SK-N-MC (cell line): ENCODE measurements around the gene OR6S1.

Experiments
- DNase-seq: peaks from one replicate; pipeline ENCODE4 v3.0.0-alpha.2; 2011; ENCODE audit warnings: low read depth, low spot score
- H3K27ac ChIP-seq: fragments of 200-600 bp; sonication (generic); 2 replicates; pipeline ENCODE4 v1.5.1; 2016; ENCODE audit warnings: mixed run types
- H3K36me3 ChIP-seq: fragments of 200-600 bp; sonication (generic); 2 replicates; pipeline ENCODE4 v1.6.1; 2017; ENCODE audit warnings: antibody characterized with exemption, low read length, mixed read lengths; ENCODE audit not compliant: insufficient read depth
- H3K4me3 ChIP-seq: fragments of 200-600 bp; sonication (generic); 2 replicates; pipeline ENCODE4 v1.5.1; 2016
- H3K9ac ChIP-seq: fragments of 200-600 bp; sonication (generic); 2 replicates; pipeline ENCODE4 v1.8.0; 2017; ENCODE audit warnings: mixed run types, mixed read lengths; ENCODE audit not compliant: insufficient read length
- H3K9me3 ChIP-seq: fragments of 200-600 bp; sonication (generic); 2 replicates; pipeline ENCODE4 v1.6.1; 2017; ENCODE audit warnings: low read depth, mild to moderate bottlenecking, antibody characterized with exemption, low read length, moderate library complexity, mixed read lengths
- EZH2 ChIP-seq: fragments of 200-600 bp; sonication (generic); IDR thresholded peaks from one replicate; pipeline ENCODE4 v1.6.1; 2017; ENCODE audit warnings: antibody characterized with exemption
- FOXP2 ChIP-seq: optimal IDR thresholded peaks from 2 replicates; pipeline ENCODE3; 2011; ENCODE audit warnings: mild to moderate bottlenecking, moderate library complexity; ENCODE audit not compliant: insufficient read depth; ENCODE audit errors: extremely low read length, control extremely low read depth
- POLR2AphosphoS5 ChIP-seq: IDR thresholded peaks from 2 replicates; pipeline ENCODE4 v1.6.1; 2012; ENCODE audit warnings: mild to moderate bottlenecking, low read depth, low read length, borderline replicate concordance

Gene OR6S1

GRCh38 chr14:20659813-20660395 lies 18.4 kb upstream of the OR6S1 start:
- Histone ChIP-seq H3K36me3 (no peaks in the 10 kb centered on the region), H3K9ac (no peak overlapping the region), H3K4me3 (no peak overlapping the region), H3K27ac (no peak overlapping the region), H3K9me3 (no peaks in the 10 kb centered on the region)
- no peak for DNase-seq
- no peak for TF ChIP-seq POLR2AphosphoS5
- TF ChIP-seq EZH2 = no peak
- no peak for TF ChIP-seq FOXP2

GRCh38 chr14:20659336-20659735 lies 17.8 kb upstream of the OR6S1 start:
- Histone ChIP-seq H3K4me3 (no peak overlapping the region), H3K36me3 (no peaks in the 10 kb centered on the region), H3K9me3 (no peaks in the 10 kb centered on the region), H3K9ac (no peak overlapping the region), H3K27ac (no peak overlapping the region)
- no peak for DNase-seq
- no peak for TF ChIP-seq POLR2AphosphoS5
- TF ChIP-seq FOXP2 = no peak
- no peak for TF ChIP-seq EZH2

GRCh38 chr14:20658246-20658645 lies 16.8 kb upstream of the OR6S1 start:
- DNase-seq = no peak
- Histone ChIP-seq H3K4me3 (no peak overlapping the region), H3K36me3 (no peaks in the 10 kb centered on the region), H3K27ac (no peak overlapping the region), H3K9ac (no peak overlapping the region), H3K9me3 (no peaks in the 10 kb centered on the region)
- no peak for TF ChIP-seq POLR2AphosphoS5
- TF ChIP-seq EZH2 = no peak
- TF ChIP-seq FOXP2 = no peak

GRCh38 chr14:20657216-20658211 lies 16.0 kb upstream of the OR6S1 start:
- Histone ChIP-seq H3K4me3 (no peak overlapping the region), H3K36me3 (no peaks in the 10 kb centered on the region), H3K27ac (no peak overlapping the region), H3K9ac (no peak overlapping the region), H3K9me3 (no peaks in the 10 kb centered on the region)
- TF ChIP-seq FOXP2 = no peak
- TF ChIP-seq EZH2 = no peak
- TF ChIP-seq POLR2AphosphoS5 = no peak
- no peak for DNase-seq

- no peaks in the 10 kb centered on the region for H3K9me3 ChIP-seq
- TF ChIP-seq FOXP2 (no peak), POLR2AphosphoS5 (no peak), EZH2 (no peak)
- H3K27ac ChIP-seq = no peak overlapping the region
- DNase-seq = no peak
- no peak overlapping the region for H3K4me3 ChIP-seq
- H3K36me3 ChIP-seq = no peaks in the 10 kb centered on the region
- H3K9ac ChIP-seq = no peak overlapping the region
Observed at GRCh38 chr14:20656274-20656673, 14.8 kb upstream of the OR6S1 start.

- Histone ChIP-seq H3K27ac (no peak overlapping the region), H3K9me3 (no peaks in the 10 kb centered on the region), H3K9ac (no peak overlapping the region), H3K36me3 (no peaks in the 10 kb centered on the region), H3K4me3 (no peak overlapping the region)
- TF ChIP-seq FOXP2 (no peak), EZH2 (no peak), POLR2AphosphoS5 (no peak)
- no peak for DNase-seq
Observed at GRCh38 chr14:20655851-20656250, 14.4 kb upstream of the OR6S1 start.

GRCh38 chr14:20652996-20653975 lies 11.8 kb upstream of the OR6S1 start:
- no peak overlapping the region for H3K9ac ChIP-seq
- 0 out of 2 replicates have a peak overlapping the region, but pooled peaks have one; percentile 23 for H3K4me3 ChIP-seq
- H3K9me3 ChIP-seq = no peaks in the 10 kb centered on the region
- DNase-seq = no peak
- no peaks in the 10 kb centered on the region for H3K36me3 ChIP-seq
- TF ChIP-seq FOXP2 (no peak), POLR2AphosphoS5 (no peak), EZH2 (no peak)
- no peak overlapping the region for H3K27ac ChIP-seq
